T-helper 1 cell treated with Interleukin-12 subunit alpha and Interleukin-12 subunit beta and Interleukin-4 antibody, amounts not matched to agents 30 μg/mL and 1 μg/mL, for 36 hours (primary cell): ENCODE results near the gene CLCN2.

Experiments
- H3K27ac Mint-ChIP-seq: one replicate; pipeline ENCODE4 v1.8.0; 2021; ENCODE audit warnings: mild to moderate bottlenecking, mixed read lengths
- H3K27me3 Mint-ChIP-seq: one replicate; pipeline ENCODE4 v1.8.0; 2021; ENCODE audit warnings: low read depth, mixed read lengths
- H3K36me3 Mint-ChIP-seq: one replicate; pipeline ENCODE4 v1.8.0; 2021; ENCODE audit warnings: low read depth, mixed read lengths
- H3K4me1 Mint-ChIP-seq: one replicate; pipeline ENCODE4 v1.8.0; 2021; ENCODE audit warnings: low read depth, mixed read lengths
- H3K4me3 Mint-ChIP-seq: one replicate; pipeline ENCODE4 v1.8.0; 2021; ENCODE audit warnings: mild to moderate bottlenecking, moderate library complexity, mixed read lengths
- H3K9me3 Mint-ChIP-seq: one replicate; pipeline ENCODE4 v1.8.0; 2021; ENCODE audit warnings: mixed read lengths

Gene CLCN2

DNA sequence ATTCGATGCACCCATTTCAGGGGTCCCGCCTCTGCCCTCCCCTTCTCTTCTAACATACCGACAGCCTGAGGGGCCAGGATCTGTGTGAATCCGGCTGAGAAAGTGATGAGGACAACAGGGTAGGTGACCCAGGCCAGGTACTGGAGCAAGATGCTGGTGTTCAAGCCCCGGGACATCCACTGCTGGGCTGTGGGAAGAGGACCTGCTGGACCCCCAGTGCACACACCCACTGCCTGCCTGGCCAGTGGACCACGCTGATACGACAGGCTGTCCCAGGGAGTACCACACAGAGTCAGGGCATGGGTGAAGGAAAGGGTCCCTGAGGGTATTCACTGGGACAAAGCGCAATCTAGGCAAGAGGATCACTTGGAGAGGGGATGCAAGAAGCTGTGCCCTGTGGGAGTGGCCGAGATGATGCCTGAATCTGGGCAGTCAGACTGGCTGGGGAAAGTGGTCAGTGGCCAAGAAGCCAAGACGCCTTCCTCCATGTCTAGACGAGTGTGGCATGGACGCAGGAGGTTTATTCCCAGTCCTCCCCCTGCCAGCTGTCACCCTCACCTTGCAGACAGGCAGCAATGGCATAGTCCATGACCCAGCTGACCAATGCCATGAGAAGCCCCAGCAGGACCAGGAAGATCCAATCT, 3.2 kb downstream of the CLCN2 start:
- peaks cover 9% of the 10 kb centered on the region for H3K27me3 Mint-ChIP-seq
- H3K4me1 Mint-ChIP-seq = peaks cover 4% of the 10 kb centered on the region
- H3K4me3 Mint-ChIP-seq = no peak overlapping the region
- no peaks in the 10 kb centered on the region for H3K9me3 Mint-ChIP-seq
- H3K27ac Mint-ChIP-seq = no peak overlapping the region
- H3K36me3 Mint-ChIP-seq = peaks cover 2% of the 10 kb centered on the region

DNA sequence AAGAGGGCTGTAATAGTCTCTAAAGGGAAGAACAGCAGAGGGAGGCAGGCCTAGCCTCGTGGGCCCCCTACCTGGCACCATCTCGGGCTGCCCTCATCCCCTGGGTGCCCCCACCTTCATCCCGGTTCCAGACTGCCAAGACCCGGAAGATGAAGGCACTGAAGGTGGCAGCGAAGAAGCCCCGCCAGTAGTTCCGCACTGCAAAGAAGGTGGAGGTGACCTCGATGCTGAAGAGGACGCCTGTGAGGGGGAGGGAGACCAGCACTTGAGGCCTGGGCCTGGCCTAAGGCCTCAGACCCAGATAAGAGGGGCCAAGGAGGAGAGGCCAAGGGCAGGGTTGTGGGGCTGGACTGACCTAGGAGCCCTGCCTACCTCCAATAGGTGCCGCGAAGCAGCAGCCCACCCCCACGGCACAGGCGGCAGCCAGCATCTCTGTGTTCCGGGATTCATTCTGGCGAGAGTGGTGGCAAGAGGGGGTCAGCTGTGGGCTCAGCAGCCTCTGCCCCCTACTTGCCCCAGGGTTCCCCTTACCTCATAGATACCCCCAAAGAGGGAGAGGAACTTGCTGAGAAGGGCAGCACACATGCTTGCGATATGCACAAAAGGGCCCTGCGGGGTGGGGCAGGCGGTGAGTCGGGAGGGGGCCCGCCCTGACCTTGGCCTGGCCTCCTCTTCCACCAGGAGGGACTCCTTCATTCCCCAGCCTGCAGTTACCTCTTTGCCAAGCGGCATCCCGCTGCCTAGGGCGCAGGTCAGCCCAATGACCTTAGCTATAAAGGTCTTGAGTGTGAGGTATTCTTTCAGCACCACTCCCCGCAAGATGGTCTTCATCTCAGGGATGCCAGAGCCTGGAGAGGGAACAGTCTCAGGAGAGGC, 3.9 kb downstream of the CLCN2 start:
- H3K4me3 Mint-ChIP-seq = no peak overlapping the region
- no peaks in the 10 kb centered on the region for H3K9me3 Mint-ChIP-seq
- H3K27me3 Mint-ChIP-seq = peaks cover 9% of the 10 kb centered on the region
- no peak overlapping the region for H3K27ac Mint-ChIP-seq
- H3K4me1 Mint-ChIP-seq = peaks cover 4% of the 10 kb centered on the region
- H3K36me3 Mint-ChIP-seq = no peaks in the 10 kb centered on the region

DNA sequence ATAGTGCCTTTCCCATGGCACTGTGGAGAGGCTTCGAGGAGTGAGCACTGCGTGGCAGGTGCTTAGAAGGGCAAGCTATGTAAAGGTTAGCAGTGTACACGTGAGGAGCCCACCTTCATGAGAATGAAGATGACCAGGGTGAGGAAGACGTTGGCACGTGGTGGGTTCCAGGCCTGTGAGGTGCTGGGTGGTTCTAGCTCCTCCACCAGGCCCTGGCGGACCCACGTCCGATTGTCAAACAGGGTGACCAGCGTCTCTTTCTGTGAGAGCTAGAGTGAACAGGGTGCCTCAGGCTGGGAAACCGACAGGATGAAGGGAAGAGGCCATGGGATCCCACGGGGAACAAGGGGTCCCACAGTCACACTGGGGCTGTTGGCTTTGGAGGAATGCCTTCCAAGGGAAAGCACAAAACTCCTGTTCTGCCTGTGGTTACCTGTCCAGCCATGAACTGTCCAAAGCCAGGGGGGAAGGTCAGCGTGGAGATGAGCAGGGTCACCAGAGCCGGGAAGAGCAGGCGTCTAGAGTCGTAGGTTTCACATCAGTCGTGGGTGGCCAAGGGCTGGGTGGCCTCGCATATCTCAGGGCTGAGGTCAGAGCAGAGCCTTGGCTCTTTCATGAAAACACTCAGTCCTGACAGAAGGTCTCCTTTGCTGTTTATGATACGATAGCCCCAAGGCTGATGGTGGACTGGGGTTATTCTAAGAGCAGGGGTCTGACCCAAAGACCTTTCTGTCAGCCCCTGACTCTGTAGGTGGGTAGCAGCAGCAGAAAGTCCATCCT, 6.0 kb downstream of the CLCN2 start:
- Mint-ChIP-seq H3K36me3 (no peaks in the 10 kb centered on the region), H3K4me1 (peaks cover 1% of the 10 kb centered on the region), H3K4me3 (no peak overlapping the region), H3K27me3 (peaks cover 8% of the 10 kb centered on the region), H3K27ac (no peak overlapping the region), H3K9me3 (no peaks in the 10 kb centered on the region)

DNA sequence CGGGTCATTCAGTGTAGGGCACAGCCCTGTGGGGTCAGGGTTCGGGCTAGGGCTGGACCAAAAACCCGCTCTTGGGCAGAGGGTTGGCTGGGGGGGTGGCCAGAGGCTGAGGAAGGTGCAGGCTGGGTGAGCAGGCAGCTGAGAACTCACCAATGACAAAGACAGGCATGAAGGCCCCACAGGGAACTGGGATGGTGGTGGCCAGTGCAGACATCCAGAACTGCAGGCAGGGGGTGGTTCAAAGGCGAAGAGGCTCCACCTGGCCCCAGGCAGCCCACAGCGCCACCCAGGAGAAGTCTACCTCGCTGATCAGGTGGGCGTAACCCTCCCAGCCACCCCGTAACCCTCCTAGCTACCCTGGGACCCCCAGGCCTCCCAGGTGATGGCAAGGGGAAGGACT, 6.7 kb downstream of the CLCN2 start:
- Mint-ChIP-seq H3K4me3 (no peak overlapping the region), H3K27ac (no peak overlapping the region), H3K4me1 (no peaks in the 10 kb centered on the region), H3K36me3 (no peaks in the 10 kb centered on the region), H3K9me3 (no peaks in the 10 kb centered on the region), H3K27me3 (peaks cover 1% of the 10 kb centered on the region)

DNA sequence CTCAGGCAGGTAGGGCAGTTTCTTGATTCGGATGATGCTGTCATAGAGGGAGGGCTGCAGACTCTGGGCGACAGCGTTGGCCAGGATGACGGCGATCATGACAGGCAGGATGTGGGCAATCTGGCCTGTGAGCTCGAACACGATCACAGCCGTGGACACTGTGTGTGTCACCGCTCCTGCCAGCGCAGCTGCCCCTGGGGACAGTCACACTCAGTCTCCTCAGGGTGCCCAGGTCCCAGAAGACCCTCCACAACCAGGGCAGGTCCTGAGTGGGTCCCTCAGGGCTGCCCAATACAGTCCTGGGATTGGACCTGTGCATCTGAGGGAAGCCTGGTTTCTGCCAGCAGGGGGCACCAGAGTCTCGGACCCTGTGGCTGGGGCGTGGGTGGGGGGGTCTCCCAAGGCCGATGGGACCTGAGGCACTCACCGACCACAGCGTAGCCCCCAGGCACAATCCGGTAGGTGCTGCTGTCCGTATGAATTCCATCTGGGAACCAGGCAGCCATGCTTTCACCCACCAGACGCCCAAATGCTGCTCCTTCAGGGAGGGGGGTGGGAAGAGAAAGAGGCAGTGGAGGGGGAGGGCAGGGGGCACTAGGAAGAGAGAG, 7.2 kb downstream of the CLCN2 start:
- Mint-ChIP-seq H3K36me3 (no peaks in the 10 kb centered on the region), H3K27me3 (no peaks in the 10 kb centered on the region), H3K4me1 (no peaks in the 10 kb centered on the region), H3K27ac (no peak overlapping the region), H3K9me3 (no peaks in the 10 kb centered on the region), H3K4me3 (no peak overlapping the region)

DNA sequence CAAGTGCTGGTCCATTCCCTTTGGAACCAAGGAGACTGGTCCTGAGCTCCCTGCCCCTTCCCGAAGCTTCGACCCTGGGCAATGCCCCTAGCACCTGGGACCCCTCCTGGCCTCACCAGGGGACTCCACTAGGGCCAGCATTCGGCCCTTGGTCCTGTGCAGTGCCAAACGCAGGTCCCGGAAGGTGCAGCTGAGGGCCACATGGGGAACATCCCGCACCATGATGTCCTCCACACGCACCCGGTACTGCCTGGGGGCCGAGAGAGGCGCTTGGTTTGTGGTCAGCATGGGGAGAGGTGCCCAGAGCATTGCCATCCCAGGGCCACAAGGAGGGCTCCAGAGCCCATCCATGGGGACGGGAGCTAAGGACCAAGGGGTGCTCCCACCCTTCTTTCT, 7.9 kb downstream of the CLCN2 start:
- no peaks in the 10 kb centered on the region for H3K9me3 Mint-ChIP-seq
- no peak overlapping the region for H3K4me3 Mint-ChIP-seq
- no peaks in the 10 kb centered on the region for H3K27me3 Mint-ChIP-seq
- H3K36me3 Mint-ChIP-seq = no peaks in the 10 kb centered on the region
- no peak overlapping the region for H3K27ac Mint-ChIP-seq
- H3K4me1 Mint-ChIP-seq = no peaks in the 10 kb centered on the region

DNA sequence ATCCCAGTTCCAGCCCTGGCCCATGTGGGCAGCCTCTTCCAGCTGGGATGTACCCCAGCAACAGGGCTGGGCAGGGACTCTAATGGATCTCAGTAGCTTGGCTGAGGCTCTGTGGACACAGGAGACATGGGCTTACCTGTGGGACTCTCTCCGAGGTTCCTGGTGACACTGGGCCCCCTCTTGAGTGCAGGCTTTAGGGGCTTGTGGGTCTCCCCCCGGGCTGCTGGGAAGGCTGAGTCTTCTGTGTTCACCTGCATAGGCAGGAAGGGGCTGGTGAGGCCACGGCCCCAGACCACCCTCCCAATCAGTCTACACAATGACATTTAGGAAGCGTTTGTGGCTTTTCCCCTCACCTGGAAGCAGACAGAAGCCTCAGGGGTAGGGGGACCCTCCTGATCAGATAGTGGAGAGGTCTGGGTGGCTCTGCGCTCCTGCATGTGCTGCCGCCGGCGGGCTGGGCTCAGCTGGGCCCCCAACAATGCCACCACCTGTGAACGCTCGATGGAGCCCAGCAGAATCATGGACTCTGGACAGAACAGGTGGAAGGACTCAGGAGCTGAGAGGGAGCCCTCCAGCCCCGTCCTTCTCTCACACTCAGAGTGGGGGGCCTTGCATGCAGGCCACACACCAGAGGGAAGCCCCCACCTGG, 8.4 kb downstream of the CLCN2 start:
- Mint-ChIP-seq H3K27ac (no peak overlapping the region), H3K27me3 (no peaks in the 10 kb centered on the region), H3K9me3 (no peaks in the 10 kb centered on the region), H3K36me3 (no peaks in the 10 kb centered on the region), H3K4me3 (no peak overlapping the region), H3K4me1 (no peaks in the 10 kb centered on the region)

DNA sequence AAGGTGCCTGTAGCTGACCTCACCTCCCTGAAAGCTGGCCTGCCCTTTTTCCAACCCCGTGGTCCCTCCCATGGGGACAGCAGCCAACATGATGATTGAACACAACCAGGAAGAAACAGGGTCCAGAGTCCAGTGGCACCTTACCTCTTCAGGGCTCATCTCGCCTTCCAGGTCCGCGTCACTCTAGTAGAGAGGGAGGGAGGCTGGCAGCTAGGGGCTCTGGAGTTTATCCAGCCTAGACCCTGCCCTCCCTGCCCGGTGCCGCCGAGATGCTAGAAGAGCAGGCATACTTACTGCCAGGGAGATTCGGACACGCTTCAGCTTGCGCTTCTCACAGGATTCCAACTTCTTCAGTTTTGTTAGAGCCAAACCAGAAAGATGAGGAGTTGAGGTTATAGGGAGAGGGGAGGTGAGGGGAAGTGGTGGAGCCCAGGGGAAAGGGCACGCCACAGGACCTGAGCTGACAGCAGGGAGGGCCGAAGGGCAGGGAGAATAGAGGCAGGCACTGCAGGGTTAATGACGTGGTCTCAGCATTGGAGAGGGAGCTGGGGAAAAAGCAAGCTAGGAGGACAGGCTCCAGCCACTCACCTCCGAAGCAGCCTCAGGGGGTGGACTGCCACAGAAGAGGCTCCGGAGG, 9.1 kb downstream of the CLCN2 start:
- H3K27ac Mint-ChIP-seq = no peak overlapping the region

DNA sequence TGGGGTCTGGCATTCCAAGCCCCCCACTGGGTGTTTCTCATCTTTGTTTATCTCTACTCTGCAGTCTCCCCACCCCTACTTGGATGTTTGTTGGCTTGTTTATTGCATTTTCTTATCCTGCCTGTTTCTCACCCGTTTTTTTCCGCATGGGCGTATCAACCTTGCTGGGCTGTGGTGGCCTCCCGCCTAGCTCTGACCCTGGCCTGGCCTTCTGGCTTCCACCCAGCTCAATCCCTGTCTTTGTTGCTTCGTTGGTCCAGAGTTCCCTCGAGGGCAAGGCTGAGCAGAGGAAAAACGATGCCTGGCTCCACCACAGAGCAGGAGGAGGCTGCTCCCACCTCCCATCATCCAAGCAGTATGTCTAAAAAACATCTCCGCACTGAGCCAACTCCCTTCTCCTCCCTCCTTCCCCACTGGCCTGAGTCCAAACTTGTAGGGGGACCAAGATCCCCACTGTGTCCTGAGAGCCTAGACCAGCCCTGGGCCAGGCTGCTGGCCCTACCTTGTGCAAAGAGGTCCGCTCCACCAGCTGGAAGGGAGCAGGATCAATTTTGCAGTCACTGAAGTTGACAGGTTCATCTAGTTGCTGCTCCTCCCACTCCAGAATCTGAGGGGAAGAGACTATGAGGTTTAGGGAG, 9.8 kb downstream of the CLCN2 start:
- Mint-ChIP-seq H3K4me3 (no peak overlapping the region), H3K36me3 (no peaks in the 10 kb centered on the region), H3K27me3 (no peaks in the 10 kb centered on the region), H3K27ac (no peak overlapping the region), H3K4me1 (no peaks in the 10 kb centered on the region), H3K9me3 (no peaks in the 10 kb centered on the region)

More for the DNA sequence above, 9.1 kb downstream of the CLCN2 start:
- Mint-ChIP-seq H3K4me3 (no peak overlapping the region), H3K36me3 (no peaks in the 10 kb centered on the region), H3K9me3 (no peaks in the 10 kb centered on the region), H3K4me1 (no peaks in the 10 kb centered on the region), H3K27me3 (no peaks in the 10 kb centered on the region)

DNA sequence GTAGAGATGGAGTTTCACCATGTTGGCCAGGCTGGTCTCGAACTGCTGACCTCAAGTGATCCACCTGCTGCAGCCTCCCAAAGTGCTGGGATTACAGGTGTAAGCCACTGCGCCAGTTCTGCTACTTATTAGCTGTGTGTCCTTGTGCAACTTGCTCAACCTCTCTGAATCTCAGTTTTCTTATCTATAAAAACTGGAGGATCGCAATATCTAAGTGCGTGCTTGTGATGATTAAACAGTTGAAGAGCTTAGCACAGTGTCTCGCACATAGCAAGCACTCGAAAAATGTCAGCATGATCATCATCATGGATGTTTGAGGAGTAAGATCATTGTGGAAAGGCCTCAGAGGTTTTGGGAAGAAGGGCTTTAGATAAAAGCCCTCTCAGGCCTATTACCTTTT, 10.8 kb downstream of the CLCN2 start:
- Mint-ChIP-seq H3K27me3 (no peaks in the 10 kb centered on the region), H3K27ac (no peak overlapping the region), H3K4me1 (no peaks in the 10 kb centered on the region)

DNA sequence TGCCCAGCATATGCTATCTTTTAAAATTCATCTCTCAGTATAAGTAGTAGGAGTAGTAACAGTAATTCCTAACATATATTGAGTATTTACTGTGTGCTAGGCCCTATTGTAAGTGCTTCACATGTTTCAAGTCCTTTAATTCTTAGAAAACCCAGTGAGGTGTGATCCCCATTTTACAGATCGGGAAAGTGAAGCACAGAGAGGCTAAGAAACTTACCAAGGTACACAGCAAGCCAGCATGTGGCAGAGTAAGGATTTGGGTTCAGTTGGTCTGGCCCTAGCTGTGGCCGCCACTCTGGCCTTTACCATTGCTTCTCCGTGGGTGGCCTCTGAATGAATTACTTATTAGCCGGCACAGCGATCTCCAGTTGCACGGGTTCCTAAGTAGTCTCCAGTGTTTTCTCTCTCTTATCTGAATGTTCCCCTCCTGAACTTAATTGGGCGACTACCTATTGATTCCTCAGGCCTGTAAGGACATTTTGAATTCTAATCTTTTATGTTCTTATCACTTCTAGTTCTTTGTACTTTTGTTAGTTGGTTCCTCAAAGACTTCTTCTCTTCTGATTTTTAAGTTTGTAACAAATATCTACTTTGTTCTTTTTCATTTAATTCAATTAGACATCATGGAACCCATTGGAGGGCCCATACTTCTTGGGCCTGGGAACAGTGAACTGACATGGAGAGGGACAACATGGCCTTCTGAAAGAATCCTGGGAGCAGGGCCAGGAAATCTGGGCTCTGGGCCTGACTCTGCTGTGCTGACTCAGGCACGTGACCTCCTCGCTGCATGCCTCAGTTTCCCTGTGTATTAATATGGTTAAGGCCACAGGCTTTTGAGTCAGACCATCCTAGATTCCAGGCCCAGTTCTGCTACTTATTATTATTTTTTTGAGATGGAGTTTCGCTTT, 11.6 kb downstream of the CLCN2 start:
- Mint-ChIP-seq H3K27me3 (no peaks in the 10 kb centered on the region), H3K27ac (no peak overlapping the region)

More for the DNA sequence above, 10.8 kb downstream of the CLCN2 start:
- Mint-ChIP-seq H3K36me3 (no peaks in the 10 kb centered on the region), H3K9me3 (no peaks in the 10 kb centered on the region), H3K4me3 (no peak overlapping the region)

DNA sequence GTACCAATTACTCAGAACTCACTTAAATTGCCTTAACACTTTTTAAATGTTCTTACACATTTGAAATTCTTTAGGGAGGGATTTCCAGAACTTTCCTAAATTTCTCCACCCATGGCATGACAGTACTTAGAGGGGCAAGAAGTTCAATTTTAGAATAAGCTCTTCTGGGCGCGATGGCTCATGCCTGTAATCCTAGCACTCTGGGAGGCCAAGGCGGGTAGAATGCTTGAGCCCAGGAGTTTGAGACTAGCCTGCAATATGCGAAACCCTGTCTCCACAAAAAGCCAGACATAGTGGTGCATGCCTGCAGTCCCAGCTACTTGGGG, 13.4 kb downstream of the CLCN2 start:
- Mint-ChIP-seq H3K4me3 (no peak overlapping the region), H3K4me1 (no peaks in the 10 kb centered on the region), H3K36me3 (no peaks in the 10 kb centered on the region), H3K27me3 (no peaks in the 10 kb centered on the region), H3K27ac (no peak overlapping the region), H3K9me3 (no peaks in the 10 kb centered on the region)

More for the DNA sequence above, 11.6 kb downstream of the CLCN2 start:
- no peaks in the 10 kb centered on the region for H3K36me3 Mint-ChIP-seq
- H3K9me3 Mint-ChIP-seq = no peaks in the 10 kb centered on the region
- no peak overlapping the region for H3K4me3 Mint-ChIP-seq
- H3K4me1 Mint-ChIP-seq = no peaks in the 10 kb centered on the region
